ENCODE data around the gene CTAG2.

- no peak for TF ChIP-seq ZNF274 (IDR thresholded peaks at IDR 0.05; ENCODE audit: low read depth, low read length)
- no peak for TF ChIP-seq SUZ12 (IDR thresholded peaks at IDR 0.05; ENCODE audit: extremely low read depth, insufficient read depth, insufficient read length)
Measured at GRCh38 chrX:154602766-154603437, 50.5 kb downstream of the CTAG2 start.
